H9 (cell line): ENCODE measurements around the gene DEFB123. TPM values are rescaled to one million over a fixed set of nuclear protein-coding genes. Genes with fewer than 3 reads are reported as not detected.

Source experiments
- DNase-seq: peaks from one replicate; pipeline ENCODE4 v3.0.0-alpha.2; 2017
- H2AFZ ChIP-seq: one replicate; pipeline ENCODE4 v1.6.1; 2013; ENCODE audit warnings: mild to moderate bottlenecking, low read length, control low read depth, moderate library complexity
- H2AK5ac ChIP-seq: 2 replicates; pipeline ENCODE4 v1.6.1; 2013; ENCODE audit warnings: low read length, control low read depth, mixed read lengths; ENCODE audit not compliant: insufficient read length
- H2BK120ac ChIP-seq: one replicate; pipeline ENCODE4 v1.6.1; 2013; ENCODE audit warnings: low read depth, mild to moderate bottlenecking, low read length, control low read depth, inconsistent platforms; ENCODE audit not compliant: poor library complexity, severe bottlenecking
- H2BK12ac ChIP-seq: 2 replicates; pipeline ENCODE4 v1.6.1; 2013; ENCODE audit warnings: low read length, control low read depth, mixed read lengths, low read depth; ENCODE audit not compliant: insufficient read length
- H2BK15ac ChIP-seq: 2 replicates; pipeline ENCODE4 v1.6.1; 2013; ENCODE audit warnings: low read depth, low read length, control low read depth
- H2BK20ac ChIP-seq: one replicate; pipeline ENCODE4 v1.6.1; 2013; ENCODE audit warnings: low read depth, mild to moderate bottlenecking, low read length, control low read depth, inconsistent platforms; ENCODE audit not compliant: poor library complexity, severe bottlenecking
- H2BK5ac ChIP-seq: 2 replicates; pipeline ENCODE4 v1.6.1; 2013; ENCODE audit warnings: low read length, control low read depth, mixed read lengths; ENCODE audit not compliant: insufficient read length
- H3K14ac ChIP-seq: 2 replicates; pipeline ENCODE4 v1.6.1; 2013; ENCODE audit warnings: low read length, control low read depth; ENCODE audit not compliant: insufficient read depth
- H3K18ac ChIP-seq: 2 replicates; pipeline ENCODE4 v1.6.1; 2013; ENCODE audit warnings: low read depth, mild to moderate bottlenecking, mixed read lengths, low read length, control low read depth; ENCODE audit not compliant: insufficient read length
- H3K23ac ChIP-seq: 2 replicates; pipeline ENCODE4 v1.6.1; 2013; ENCODE audit warnings: low read length, control low read depth, mixed read lengths, low read depth; ENCODE audit not compliant: insufficient read length
- H3K23me2 ChIP-seq: 2 replicates; pipeline ENCODE4 v1.6.1; 2013; ENCODE audit warnings: low read depth, mild to moderate bottlenecking, mixed read lengths, low read length, control low read depth; ENCODE audit not compliant: insufficient read length, poor library complexity, severe bottlenecking
- H3K27ac ChIP-seq: 2 replicates; pipeline ENCODE4 v1.5.1; 2013; ENCODE audit warnings: low read length, control low read depth, mixed read lengths, low read depth; ENCODE audit not compliant: insufficient read length
- H3K27me3 ChIP-seq: 2 replicates; pipeline ENCODE4 v1.6.1; 2013; ENCODE audit warnings: low read length, control low read depth, inconsistent platforms; ENCODE audit not compliant: insufficient read depth
- H3K4ac ChIP-seq: 2 replicates; pipeline ENCODE4 v1.6.1; 2013; ENCODE audit warnings: low read depth, mild to moderate bottlenecking, control low read depth, inconsistent platforms, low read length, moderate library complexity
- H3K4me1 ChIP-seq: 2 replicates; pipeline ENCODE4 v1.6.1; 2013; ENCODE audit warnings: low read length, control low read depth, inconsistent platforms; ENCODE audit not compliant: insufficient read depth
- H3K4me2 ChIP-seq: 2 replicates; pipeline ENCODE4 v1.6.1; 2013; ENCODE audit warnings: low read length, control low read depth, mixed read lengths; ENCODE audit not compliant: insufficient read length, insufficient read depth
- H3K56ac ChIP-seq: 2 replicates; pipeline ENCODE4 v1.6.1; 2013; ENCODE audit warnings: low read depth, mild to moderate bottlenecking, mixed read lengths, low read length, control low read depth; ENCODE audit not compliant: insufficient read length
- H3K79me1 ChIP-seq: 2 replicates; pipeline ENCODE4 v1.6.1; 2013; ENCODE audit warnings: low read depth, mild to moderate bottlenecking, moderate library complexity, low read length, control low read depth, inconsistent platforms; ENCODE audit not compliant: insufficient read depth, poor library complexity, severe bottlenecking
- H3K79me2 ChIP-seq: 2 replicates; pipeline ENCODE4 v1.6.1; 2013; ENCODE audit warnings: low read length, control low read depth, inconsistent platforms; ENCODE audit not compliant: insufficient read depth
- H3K9ac ChIP-seq: 2 replicates; pipeline ENCODE4 v1.6.1; 2013; ENCODE audit warnings: low read length, control low read depth, mixed read lengths; ENCODE audit not compliant: insufficient read length; ENCODE audit errors: extremely low read depth
- H3K9me3 ChIP-seq: one replicate; pipeline ENCODE4 v1.6.1; 2013; ENCODE audit warnings: low read depth, low read length, inconsistent platforms; ENCODE audit not compliant: control insufficient read depth
- H3T11ph ChIP-seq: one replicate; pipeline ENCODE4 v1.6.1; 2013; ENCODE audit warnings: mild to moderate bottlenecking, low read length, control low read depth, inconsistent platforms
- H4K20me1 ChIP-seq: one replicate; pipeline ENCODE4 v1.6.1; 2013; ENCODE audit not compliant: control insufficient read depth, insufficient read length, insufficient read depth
- H4K5ac ChIP-seq: 2 replicates; pipeline ENCODE4 v1.6.1; 2013; ENCODE audit warnings: low read depth, mild to moderate bottlenecking, mixed read lengths, low read length, control low read depth; ENCODE audit not compliant: insufficient read length
- H4K8ac ChIP-seq: replicated peaks from 2 replicates; pipeline ENCODE4 v1.6.1; 2013; ENCODE audit warnings: low read length, control low read depth, mixed read lengths, low read depth; ENCODE audit not compliant: insufficient read length
- H4K91ac ChIP-seq: 2 replicates; pipeline ENCODE4 v1.6.1; 2013; ENCODE audit warnings: low read depth, mild to moderate bottlenecking, moderate library complexity, mixed read lengths, low read length, control low read depth; ENCODE audit not compliant: insufficient read length
- H3K27ac Mint-ChIP-seq, 3 experiments: 2 replicates in 2 of 3; 3 replicates in 1 of 3; pipeline ENCODE4 v1.8.0; 2020 to 2021; ENCODE audit warnings: mixed read lengths in 3 of 3, mild to moderate bottlenecking in 1 of 3, moderate library complexity in 1 of 3
- H3K27me3 Mint-ChIP-seq: 2 replicates; pipeline ENCODE4 v1.8.0; 2021; ENCODE audit warnings: low read depth, mild to moderate bottlenecking, moderate library complexity, mixed read lengths
- H3K36me3 Mint-ChIP-seq, 3 experiments: 2 replicates in 2 of 3; 3 replicates in 1 of 3; pipeline ENCODE4 v1.8.0; 2020 to 2021; ENCODE audit warnings: low read depth in 3 of 3, mixed read lengths in 3 of 3; ENCODE audit not compliant: insufficient read depth in 1 of 3
- H3K4me1 Mint-ChIP-seq, 2 experiments: 2 replicates each; pipeline ENCODE4 v1.8.0; 2020; ENCODE audit warnings: mixed read lengths in 2 of 2
- H3K4me3 Mint-ChIP-seq, 2 experiments: 2 replicates in 1 of 2; 3 replicates in 1 of 2; pipeline ENCODE4 v1.8.0; 2020 to 2021; ENCODE audit warnings: mild to moderate bottlenecking in 2 of 2, mixed read lengths in 2 of 2, moderate library complexity in 1 of 2
- H3K9me3 Mint-ChIP-seq, 2 experiments: 2 replicates in 1 of 2; 3 replicates in 1 of 2; pipeline ENCODE4 v1.8.0; 2020; ENCODE audit warnings: mild to moderate bottlenecking in 2 of 2, mixed read lengths in 2 of 2, moderate library complexity in 1 of 2
- WGBS: extraction: QIAGEN DNeasy Blood & Tissue Kit; methylation state at CpG from one replicate; pipeline ENCODE4 v1.1.7; 2013; ENCODE audit warnings: missing lambda C conversion rate, low lambda C conversion rate, mixed read lengths; ENCODE audit not compliant: insufficient read length; ENCODE audit errors: extremely low coverage; 5-methylcytosine and 5-hydroxymethylcytosine counted together
- total RNA-seq: library from RNA; stranded (reverse); gene quantifications from 2 replicates; pipeline ENCODE4 v1.2.1, GENCODE V29; 2021
- TF ChIP-seq, protein P1 (sequence below): fragments of 200-600 bp; sonication (generic); conservative IDR thresholded peaks from 3 replicates; pipeline ENCODE4 v1.8.0; 2021; ENCODE audit warnings: antibody characterized with exemption, mild to moderate bottlenecking

Gene DEFB123
- total RNA-seq, 1 experiment from 2014 or later, result not detected

DNA sequence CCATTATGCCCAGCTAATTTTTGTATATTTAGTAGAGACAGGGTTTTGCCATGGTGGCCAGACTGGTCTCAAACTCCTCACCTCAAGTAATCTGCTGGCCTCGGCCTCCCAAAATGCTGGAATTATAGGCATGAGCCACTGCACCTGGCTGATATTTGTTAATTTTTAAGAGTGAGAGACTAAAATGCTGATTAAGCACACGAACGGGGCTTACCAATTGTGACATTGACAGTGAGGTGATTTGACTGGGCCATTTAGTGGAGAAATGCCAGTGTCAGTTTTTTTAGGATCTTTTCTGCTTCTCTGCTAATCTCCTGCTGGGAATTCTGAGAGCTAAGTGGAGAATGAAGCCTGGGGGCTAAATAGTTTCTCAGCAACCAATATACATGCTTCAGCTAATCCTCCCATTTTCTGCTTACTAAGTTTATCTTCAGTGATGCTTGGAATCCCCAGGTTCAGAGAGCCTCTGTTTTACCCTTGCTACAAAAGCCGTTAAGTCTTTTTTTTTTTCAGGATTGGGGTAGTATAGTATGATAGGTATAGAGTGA lies 9.8 kb upstream of the DEFB123 start:
- TF ChIP-seq, protein P1, sequence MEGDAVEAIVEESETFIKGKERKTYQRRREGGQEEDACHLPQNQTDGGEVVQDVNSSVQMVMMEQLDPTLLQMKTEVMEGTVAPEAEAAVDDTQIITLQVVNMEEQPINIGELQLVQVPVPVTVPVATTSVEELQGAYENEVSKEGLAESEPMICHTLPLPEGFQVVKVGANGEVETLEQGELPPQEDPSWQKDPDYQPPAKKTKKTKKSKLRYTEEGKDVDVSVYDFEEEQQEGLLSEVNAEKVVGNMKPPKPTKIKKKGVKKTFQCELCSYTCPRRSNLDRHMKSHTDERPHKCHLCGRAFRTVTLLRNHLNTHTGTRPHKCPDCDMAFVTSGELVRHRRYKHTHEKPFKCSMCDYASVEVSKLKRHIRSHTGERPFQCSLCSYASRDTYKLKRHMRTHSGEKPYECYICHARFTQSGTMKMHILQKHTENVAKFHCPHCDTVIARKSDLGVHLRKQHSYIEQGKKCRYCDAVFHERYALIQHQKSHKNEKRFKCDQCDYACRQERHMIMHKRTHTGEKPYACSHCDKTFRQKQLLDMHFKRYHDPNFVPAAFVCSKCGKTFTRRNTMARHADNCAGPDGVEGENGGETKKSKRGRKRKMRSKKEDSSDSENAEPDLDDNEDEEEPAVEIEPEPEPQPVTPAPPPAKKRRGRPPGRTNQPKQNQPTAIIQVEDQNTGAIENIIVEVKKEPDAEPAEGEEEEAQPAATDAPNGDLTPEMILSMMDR, result no peak
- Histone ChIP-seq H2BK120ac (no peak overlapping the region), H2BK15ac (no peak overlapping the region), H3K23ac (no peak overlapping the region), H3K79me2 (no peaks in the 10 kb centered on the region), H2AK5ac (no peak overlapping the region), H3K79me1 (no peaks in the 10 kb centered on the region), H2BK5ac (no peak overlapping the region), H3K9ac (no peak overlapping the region), H2BK20ac (no peak overlapping the region), H3T11ph (no peak overlapping the region), H3K18ac (no peak overlapping the region), H4K20me1 (no peaks in the 10 kb centered on the region), H3K14ac (no peak overlapping the region), H2BK12ac (no peak overlapping the region), H3K4me1 (no peaks in the 10 kb centered on the region), H4K91ac (no peak overlapping the region), H3K4ac (no peak overlapping the region), H2AFZ (no peak overlapping the region), H3K56ac (no peak overlapping the region), H3K27me3 (no peaks in the 10 kb centered on the region), H3K23me2 (no peaks in the 10 kb centered on the region), H3K4me2 (no peak overlapping the region), H3K27ac (no peak overlapping the region), H3K9me3 (peaks cover 26% of the 10 kb centered on the region), H4K8ac (no peak overlapping the region), H4K5ac (no peak overlapping the region)
- H3K4me1 Mint-ChIP-seq, result no peaks in the 10 kb centered on the region
- no peak for DNase-seq
- H3K36me3 Mint-ChIP-seq, result peaks cover 0 to 21% (median 2%) of the 10 kb centered on the region in 3 experiments; a peak in 4 of 7 replicates
- H3K27ac Mint-ChIP-seq, result no peak overlapping the region
- peaks cover 58 to 65% of the 10 kb centered on the region in 2 experiments for H3K9me3 Mint-ChIP-seq
- no peak overlapping the region for H3K4me3 Mint-ChIP-seq
- H3K27me3 Mint-ChIP-seq, result peaks cover 5% of the 10 kb centered on the region
- WGBS, result no CpG with 5 or more reads among the region's 4 CpGs
